Measurements from ENCODE around the gene PDZRN3. TPM values are rescaled to one million over a fixed set of nuclear protein-coding genes. Genes with fewer than 3 reads are reported as not detected.

The PDZRN3 gene
- total and polyA plus RNA-seq, 2 donors (not counting 1 experiment from before 2014, with no cell fraction given) = 14.6 to 56.3 TPM

- Histone ChIP-seq H3K9ac (ENCODE audit: insufficient read depth, low read length) (no peak overlapping the region), H3K4me2 (ENCODE audit: extremely low read depth, insufficient read depth, low read length) (no peak overlapping the region), H2AFZ (ENCODE audit: low read length) (no peak overlapping the region), H3K9me3 (ENCODE audit: control insufficient read depth, insufficient read depth, low read depth, low read length) (no peaks in the 10 kb centered on the region), H3K4me1 (ENCODE audit: control insufficient read depth, extremely low read depth, insufficient read depth, low read length) (no peaks in the 10 kb centered on the region), H3K27ac (ENCODE audit: insufficient read depth, low read length) (no peak overlapping the region), H4K20me1 (ENCODE audit: control insufficient read depth, extremely low read depth, insufficient read depth, low read length) (no peaks in the 10 kb centered on the region), H3K36me3 (ENCODE audit: control insufficient read depth, insufficient read depth, low read length) (no peaks in the 10 kb centered on the region), H3K79me2 (ENCODE audit: control insufficient read depth, insufficient read depth, low read length) (no peaks in the 10 kb centered on the region), H3K27me3 (ENCODE audit: control insufficient read depth, insufficient read depth, low read length) (no peaks in the 10 kb centered on the region), H3K4me3 (replicated peaks in 1 of 4; ENCODE audit: control extremely low read depth in 1 of 4, insufficient read depth in 1 of 4, low read depth in 3 of 4, low read length in 4 of 4) (no peak overlapping the region)
- TF ChIP-seq CTCF (conservative IDR thresholded peaks at IDR 0.05 in 1 of 2, IDR thresholded peaks at IDR 0.05 in 1 of 2; ENCODE audit: low read depth in 1 of 2, low read length in 2 of 2) (no peak), EZH2 (IDR thresholded peaks at IDR 0.05; ENCODE audit: low read length, missing control alignments) (no peak)
- DNase-seq (ENCODE audit: low read depth in 2 of 2) = no peak
Observed at GRCh38 chr3:73332558-73332957, 292.2 kb downstream of the PDZRN3 start.

Measured in fibroblast of lung (primary cell).